DOHH2 (cell line): ENCODE data around the gene PLVAP.

Experiments
- H3F3A ChIP-seq: fragments of 200-600 bp; sonication (generic), shearing (Covaris generic); 2 replicates; pipeline ENCODE4 v1.6.0; 2016; ENCODE audit warnings: antibody characterized with exemption, mild to moderate bottlenecking; ENCODE audit not compliant: control insufficient read depth, insufficient read depth
- H3K27ac ChIP-seq: fragments of 200-600 bp; sonication (generic); 2 replicates; pipeline ENCODE4 v1.5.1; 2014; ENCODE audit warnings: low read depth, mild to moderate bottlenecking, low read length, moderate library complexity
- H3K27me3 ChIP-seq: fragments of 200-600 bp; sonication (generic); 2 replicates; pipeline ENCODE4 v1.6.1; 2014; ENCODE audit warnings: mild to moderate bottlenecking, low read length, mixed read lengths; ENCODE audit not compliant: control insufficient read depth
- H3K36me3 ChIP-seq: fragments of 200-600 bp; sonication (generic); 2 replicates; pipeline ENCODE4 v1.6.1; 2014; ENCODE audit warnings: mild to moderate bottlenecking, low read length, moderate library complexity, mixed read lengths; ENCODE audit not compliant: control insufficient read depth
- H3K4me1 ChIP-seq: fragments of 200-600 bp; sonication (generic); 2 replicates; pipeline ENCODE4 v1.6.1; 2014; ENCODE audit warnings: mild to moderate bottlenecking, low read length, mixed read lengths; ENCODE audit not compliant: control insufficient read depth
- H3K4me2 ChIP-seq: fragments of 200-600 bp; sonication (generic); 2 replicates; pipeline ENCODE4 v1.6.0; 2014; ENCODE audit warnings: mild to moderate bottlenecking, low read length, moderate library complexity
- H3K4me3 ChIP-seq: fragments of 200-600 bp; sonication (generic); 2 replicates; pipeline ENCODE4 v1.5.1; 2014; ENCODE audit warnings: mild to moderate bottlenecking, low read length, mixed read lengths
- H3K79me2 ChIP-seq: fragments of 200-600 bp; sonication (generic); 2 replicates; pipeline ENCODE4 v1.6.1; 2014; ENCODE audit warnings: mild to moderate bottlenecking, low read length, mixed read lengths; ENCODE audit not compliant: control insufficient read depth
- H3K9me2 ChIP-seq: fragments of 200-600 bp; sonication (generic); replicated peaks from 2 replicates; pipeline ENCODE4 v1.6.1; 2014; ENCODE audit warnings: mild to moderate bottlenecking, low read length, mixed read lengths; ENCODE audit not compliant: control insufficient read depth
- H3K9me3 ChIP-seq: fragments of 200-600 bp; sonication (generic); 2 replicates; pipeline ENCODE4 v1.6.1; 2014; ENCODE audit warnings: antibody characterized with exemption, low read length, mixed read lengths; ENCODE audit not compliant: control insufficient read depth, insufficient read depth
- H4K20me1 ChIP-seq: fragments of 200-600 bp; sonication (generic); 2 replicates; pipeline ENCODE4 v1.6.0; 2014; ENCODE audit warnings: low read depth, mild to moderate bottlenecking, antibody characterized with exemption, low read length, moderate library complexity; ENCODE audit not compliant: control insufficient read depth, insufficient read depth
- EZH2phosphoT487 ChIP-seq: fragments of 200-600 bp; sonication (generic); IDR thresholded peaks from 2 replicates; pipeline ENCODE4 v1.6.1; 2017; ENCODE audit warnings: borderline replicate concordance, mild to moderate bottlenecking, antibody characterized with exemption, low read length, moderate library complexity, mixed read lengths
- TF ChIP-seq, protein P1 (sequence below): fragments of 200-600 bp; sonication (generic); IDR thresholded peaks from one replicate; pipeline ENCODE4 v1.5.1; 2014; ENCODE audit warnings: antibody characterized with exemption, mild to moderate bottlenecking, low read depth, low read length; ENCODE audit not compliant: poor library complexity, severe bottlenecking

Gene PLVAP

DNA sequence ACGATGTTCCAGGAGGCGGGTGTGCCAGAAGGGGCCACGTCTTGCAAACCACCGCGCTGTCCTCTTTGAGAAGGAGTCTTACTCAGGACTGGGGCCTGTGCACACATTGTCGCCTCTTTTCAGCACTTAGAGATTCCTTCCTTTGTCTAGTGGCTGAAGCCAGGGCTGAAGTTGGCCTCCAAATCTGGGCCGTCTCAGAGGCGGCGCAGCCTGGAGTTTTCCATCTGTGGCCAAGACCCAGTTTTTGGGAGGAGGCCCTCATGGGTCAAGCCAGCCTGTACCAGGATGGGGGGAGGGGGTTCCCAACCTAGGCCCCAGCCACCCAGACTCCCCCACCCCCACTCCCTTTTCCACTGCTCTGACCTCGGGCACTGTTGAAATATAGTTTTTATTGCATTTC lies 54.3 kb downstream of the PLVAP start:
- Histone ChIP-seq H3K27me3 (no peaks in the 10 kb centered on the region), H3K4me1 (peaks cover 11% of the 10 kb centered on the region), H3F3A (peaks cover 5% of the 10 kb centered on the region), H3K9me3 (no peaks in the 10 kb centered on the region), H3K36me3 (peaks cover 31% of the 10 kb centered on the region; the same call in 1 of the 2 replicates), H3K4me3 (no peak overlapping the region), H3K9me2 (no peaks in the 10 kb centered on the region), H3K4me2 (no peak overlapping the region), H3K79me2 (no peaks in the 10 kb centered on the region), H3K27ac (no peak overlapping the region), H4K20me1 (no peaks in the 10 kb centered on the region)
- TF ChIP-seq EZH2phosphoT487 = no peak
- TF ChIP-seq, protein P1, sequence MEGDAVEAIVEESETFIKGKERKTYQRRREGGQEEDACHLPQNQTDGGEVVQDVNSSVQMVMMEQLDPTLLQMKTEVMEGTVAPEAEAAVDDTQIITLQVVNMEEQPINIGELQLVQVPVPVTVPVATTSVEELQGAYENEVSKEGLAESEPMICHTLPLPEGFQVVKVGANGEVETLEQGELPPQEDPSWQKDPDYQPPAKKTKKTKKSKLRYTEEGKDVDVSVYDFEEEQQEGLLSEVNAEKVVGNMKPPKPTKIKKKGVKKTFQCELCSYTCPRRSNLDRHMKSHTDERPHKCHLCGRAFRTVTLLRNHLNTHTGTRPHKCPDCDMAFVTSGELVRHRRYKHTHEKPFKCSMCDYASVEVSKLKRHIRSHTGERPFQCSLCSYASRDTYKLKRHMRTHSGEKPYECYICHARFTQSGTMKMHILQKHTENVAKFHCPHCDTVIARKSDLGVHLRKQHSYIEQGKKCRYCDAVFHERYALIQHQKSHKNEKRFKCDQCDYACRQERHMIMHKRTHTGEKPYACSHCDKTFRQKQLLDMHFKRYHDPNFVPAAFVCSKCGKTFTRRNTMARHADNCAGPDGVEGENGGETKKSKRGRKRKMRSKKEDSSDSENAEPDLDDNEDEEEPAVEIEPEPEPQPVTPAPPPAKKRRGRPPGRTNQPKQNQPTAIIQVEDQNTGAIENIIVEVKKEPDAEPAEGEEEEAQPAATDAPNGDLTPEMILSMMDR = no peak

DNA sequence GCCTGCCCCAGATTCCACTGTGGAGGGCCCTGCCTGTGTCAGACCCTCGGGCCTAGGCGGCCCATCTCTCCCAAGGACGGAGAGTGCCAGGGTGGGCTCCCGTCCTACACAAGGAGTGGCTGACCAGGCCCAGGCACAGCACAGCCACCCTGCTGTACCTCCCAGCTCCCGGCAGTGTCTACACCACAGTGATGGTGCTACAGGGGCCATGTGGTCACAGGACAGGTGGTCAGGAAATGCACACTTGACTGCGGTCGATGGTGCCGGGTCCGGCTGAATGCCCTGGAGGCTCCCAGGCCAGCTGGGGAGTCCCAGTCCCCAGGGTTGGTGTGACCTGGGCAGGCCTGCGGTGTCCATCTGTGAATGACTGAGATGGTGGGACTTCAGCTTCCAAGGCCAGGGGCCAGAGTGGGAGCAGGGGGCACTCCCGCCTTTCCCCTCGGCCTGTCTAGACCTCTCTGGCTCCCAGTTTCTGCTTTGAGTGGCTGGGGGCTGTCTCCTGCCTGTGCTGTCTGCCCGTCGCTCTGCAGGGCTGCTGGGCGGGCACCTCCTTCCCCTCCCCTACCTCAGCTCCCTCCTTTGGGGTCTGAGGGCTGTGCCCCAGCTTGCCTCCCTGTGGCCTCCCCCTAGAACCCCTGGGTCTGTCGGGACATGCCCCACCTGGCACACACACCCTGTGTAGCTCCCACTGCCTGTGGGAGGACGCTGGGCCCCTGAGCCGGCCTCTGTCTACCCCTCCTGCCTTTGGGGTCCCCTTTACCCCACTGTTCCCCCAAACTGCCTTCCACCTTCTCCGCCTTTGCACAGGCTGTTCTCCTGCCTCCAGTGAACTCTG lies 55.3 kb downstream of the PLVAP start:
- H3K4me1 ChIP-seq = peaks cover 11% of the 10 kb centered on the region
- peaks cover 31% of the 10 kb centered on the region; the same call in 1 of the 2 replicates for H3K36me3 ChIP-seq
- no peaks in the 10 kb centered on the region for H3K27me3 ChIP-seq
- peaks cover 5% of the 10 kb centered on the region for H3F3A ChIP-seq
- H3K9me2 ChIP-seq = no peaks in the 10 kb centered on the region
- no peaks in the 10 kb centered on the region for H3K79me2 ChIP-seq
- TF ChIP-seq EZH2phosphoT487 = no peak
- TF ChIP-seq, protein P1 = no peak
- no peak overlapping the region for H3K4me2 ChIP-seq
- H3K4me3 ChIP-seq = no peak overlapping the region
- no peak overlapping the region for H3K27ac ChIP-seq
- H4K20me1 ChIP-seq = no peaks in the 10 kb centered on the region
- H3K9me3 ChIP-seq = no peaks in the 10 kb centered on the region

DNA sequence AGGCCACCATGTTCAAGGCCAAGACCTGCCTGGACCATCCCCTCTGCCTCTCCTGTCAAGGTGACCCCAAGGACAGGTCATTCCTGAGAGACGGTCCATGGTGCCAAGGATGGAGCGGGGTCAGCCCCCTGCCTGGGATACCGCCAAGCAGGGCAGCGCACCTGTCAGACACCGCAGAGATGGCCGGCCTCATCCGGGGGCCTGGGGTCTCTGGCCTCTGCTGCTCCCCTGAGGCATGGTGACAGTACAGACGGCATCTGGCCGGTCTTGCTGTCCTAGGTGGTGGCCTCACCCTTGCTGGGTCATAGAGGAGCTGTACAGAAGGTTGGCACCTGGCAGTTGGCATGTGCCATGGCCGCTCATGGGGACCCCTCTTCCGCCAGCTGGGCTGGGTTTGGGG lies 56.7 kb downstream of the PLVAP start:
- H3K27ac ChIP-seq = no peak overlapping the region

More for the DNA sequence above, 56.7 kb downstream of the PLVAP start:
- Histone ChIP-seq H3F3A (no peaks in the 10 kb centered on the region), H3K4me2 (no peak overlapping the region), H3K27me3 (no peaks in the 10 kb centered on the region), H3K9me3 (no peaks in the 10 kb centered on the region), H4K20me1 (no peaks in the 10 kb centered on the region), H3K9me2 (no peaks in the 10 kb centered on the region), H3K4me3 (no peak overlapping the region), H3K4me1 (peaks cover 11% of the 10 kb centered on the region), H3K36me3 (peaks cover 37% of the 10 kb centered on the region), H3K79me2 (no peaks in the 10 kb centered on the region)
- TF ChIP-seq, protein P1 = no peak
- TF ChIP-seq EZH2phosphoT487 = no peak
